ENCODE data around the gene STX18.

The STX18 gene

DNA sequence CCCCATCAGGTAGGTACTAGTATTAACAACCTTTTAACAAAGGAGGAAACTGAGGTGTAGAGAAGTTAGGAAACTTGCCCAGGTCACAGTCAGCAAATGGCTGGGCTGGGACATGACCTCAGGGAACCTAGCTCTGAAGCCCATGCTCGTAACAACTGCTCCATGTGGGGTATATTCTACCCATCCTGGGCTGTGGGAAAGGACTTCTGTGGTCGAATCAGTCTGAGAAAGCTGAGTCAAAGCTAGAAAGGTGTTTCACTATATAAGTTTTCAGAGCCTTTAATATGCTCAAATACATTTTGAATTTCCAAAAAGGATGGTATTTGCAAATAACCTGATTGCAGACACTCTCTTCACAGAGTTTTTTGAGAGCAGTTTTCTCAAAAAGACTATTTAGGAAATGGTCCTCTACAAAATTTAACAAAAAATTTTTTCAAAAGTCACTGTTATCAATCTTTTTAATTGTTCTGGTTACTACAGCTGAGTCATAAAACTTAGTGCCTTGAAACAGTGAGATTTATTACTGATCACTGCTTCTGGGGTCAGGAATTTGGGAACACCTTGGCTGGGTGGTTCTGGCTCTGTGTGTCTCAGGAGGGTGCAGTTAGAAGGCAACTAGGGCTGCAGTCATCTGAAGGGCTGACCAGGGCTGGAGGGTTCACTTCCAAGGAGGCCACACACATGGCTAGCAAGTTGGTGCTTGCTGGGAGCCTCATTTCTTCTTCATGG is 101.4 kb downstream of the STX18 start:
- peaks cover 3% of the 10 kb centered on the region; the same call in 1 of the 2 replicates for H3K36me3 ChIP-seq (ENCODE audit: insufficient read depth, low read length)
- no peak for DNase-seq (ENCODE audit: low read depth, low spot score)
- no peak overlapping the region for H3K9ac ChIP-seq (ENCODE audit: insufficient read length)
- TF ChIP-seq EZH2 (IDR thresholded peaks at IDR 0.05) (no peak), POLR2AphosphoS5 (IDR thresholded peaks at IDR 0.05; ENCODE audit: borderline replicate concordance, low read depth, low read length) (no peak), FOXP2 (optimal IDR thresholded peaks at IDR 0.05; ENCODE audit: control extremely low read depth, extremely low read length, insufficient read depth) (no peak)
- no peaks in the 10 kb centered on the region for H3K9me3 ChIP-seq (ENCODE audit: low read depth, low read length)
- no peak overlapping the region for H3K4me3 ChIP-seq
- H3K27ac ChIP-seq = no peak overlapping the region

DNA sequence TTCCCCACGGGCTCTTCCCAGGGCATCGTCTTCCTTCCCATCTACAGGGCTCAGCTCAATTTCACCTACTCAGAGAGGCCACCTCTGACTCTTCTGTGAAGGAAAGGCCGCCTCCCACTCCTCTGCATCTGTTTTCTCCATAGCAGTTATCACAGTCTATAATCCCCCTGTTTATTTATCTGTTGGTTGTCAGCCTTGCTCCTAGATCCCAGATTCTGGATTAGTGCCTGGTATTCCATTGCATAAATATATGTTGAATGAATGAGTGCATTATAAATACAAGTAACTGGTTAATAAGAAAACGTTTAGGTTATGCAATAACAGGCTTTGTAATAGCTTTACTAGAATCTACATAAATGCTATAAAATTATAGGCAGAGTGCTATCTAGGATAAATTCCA is 102.1 kb downstream of the STX18 start:
- H3K9me3 ChIP-seq (ENCODE audit: low read depth, low read length) = no peaks in the 10 kb centered on the region
- DNase-seq (ENCODE audit: low read depth, low spot score) = no peak
- no peak overlapping the region for H3K27ac ChIP-seq
- no peak overlapping the region for H3K4me3 ChIP-seq
- no peak for TF ChIP-seq EZH2 (IDR thresholded peaks at IDR 0.05)
- H3K9ac ChIP-seq (ENCODE audit: insufficient read length) = no peak overlapping the region
- peaks cover 3% of the 10 kb centered on the region; the same call in 1 of the 2 replicates for H3K36me3 ChIP-seq (ENCODE audit: insufficient read depth, low read length)

DNA sequence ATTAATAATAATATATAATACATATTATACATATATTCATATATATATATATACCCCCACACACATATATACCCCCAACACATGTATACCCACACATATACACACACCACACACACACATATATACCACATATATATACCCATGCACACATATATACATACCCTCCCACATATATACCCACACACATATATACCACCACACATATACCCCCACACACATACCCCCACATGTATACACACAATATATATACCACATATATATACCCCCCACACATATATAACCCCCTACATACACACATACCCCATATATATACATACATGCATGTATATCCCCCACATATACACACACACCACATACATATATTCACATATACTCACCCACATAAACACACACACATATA is 103.0 kb downstream of the STX18 start:
- no peak overlapping the region for H3K9ac ChIP-seq (ENCODE audit: insufficient read length)
- H3K9me3 ChIP-seq (ENCODE audit: low read depth, low read length) = no peaks in the 10 kb centered on the region
- no peak for TF ChIP-seq POLR2AphosphoS5 (IDR thresholded peaks at IDR 0.05; ENCODE audit: borderline replicate concordance, low read depth, low read length)
- TF ChIP-seq FOXP2 (optimal IDR thresholded peaks at IDR 0.05; ENCODE audit: control extremely low read depth, extremely low read length, insufficient read depth) = no peak
- TF ChIP-seq EZH2 (IDR thresholded peaks at IDR 0.05) = no peak
- no peak overlapping the region for H3K4me3 ChIP-seq
- peaks cover 3% of the 10 kb centered on the region; the same call in 1 of the 2 replicates for H3K36me3 ChIP-seq (ENCODE audit: insufficient read depth, low read length)
- DNase-seq (ENCODE audit: low read depth, low spot score) = no peak
- no peak overlapping the region for H3K27ac ChIP-seq

DNA sequence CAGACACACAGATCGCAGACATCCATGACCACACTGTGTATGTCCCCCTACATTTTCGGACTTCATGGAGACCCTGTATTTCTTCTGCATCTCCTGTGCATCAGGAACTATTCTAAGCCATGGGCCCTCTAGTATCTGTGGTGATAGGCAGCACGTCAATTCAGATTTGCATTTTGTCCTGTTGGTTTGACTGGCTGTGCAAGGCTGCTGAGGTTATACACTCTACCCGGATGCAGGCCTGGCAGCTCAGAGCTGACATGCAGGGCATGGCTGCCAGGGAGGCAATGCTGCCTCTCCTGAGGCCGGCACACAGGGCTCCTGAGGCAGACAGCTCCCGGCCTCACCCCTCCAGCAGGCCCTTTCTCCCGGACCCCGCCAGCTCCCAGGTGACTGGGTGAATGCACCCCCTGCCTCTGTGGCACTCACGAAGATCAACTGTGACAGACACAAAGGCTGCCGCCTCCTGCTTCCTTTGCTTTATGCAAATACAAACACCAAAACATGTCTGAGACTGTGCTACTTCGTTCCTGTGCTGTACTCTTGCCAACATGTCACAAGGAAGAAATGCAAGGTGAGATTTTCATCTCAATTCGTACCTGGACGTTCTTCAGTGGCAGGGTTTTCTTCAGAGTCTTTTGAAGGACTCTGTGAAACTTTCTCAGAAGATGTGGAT is 103.9 kb downstream of the STX18 start:
- no peak overlapping the region for H3K4me3 ChIP-seq
- H3K9ac ChIP-seq (ENCODE audit: insufficient read length) = no peak overlapping the region
- TF ChIP-seq POLR2AphosphoS5 (IDR thresholded peaks at IDR 0.05; ENCODE audit: borderline replicate concordance, low read depth, low read length) (no peak), EZH2 (IDR thresholded peaks at IDR 0.05) (no peak), FOXP2 (optimal IDR thresholded peaks at IDR 0.05; ENCODE audit: control extremely low read depth, extremely low read length, insufficient read depth) (no peak)
- no peak overlapping the region for H3K27ac ChIP-seq
- H3K9me3 ChIP-seq (ENCODE audit: low read depth, low read length) = no peaks in the 10 kb centered on the region
- H3K36me3 ChIP-seq (ENCODE audit: insufficient read depth, low read length) = peaks cover 3% of the 10 kb centered on the region; the same call in 1 of the 2 replicates
- DNase-seq (ENCODE audit: low read depth, low spot score) = no peak

- TF ChIP-seq FOXP2 (optimal IDR thresholded peaks at IDR 0.05; ENCODE audit: control extremely low read depth, extremely low read length, insufficient read depth) (no peak), POLR2AphosphoS5 (IDR thresholded peaks at IDR 0.05; ENCODE audit: borderline replicate concordance, low read depth, low read length) (no peak), EZH2 (IDR thresholded peaks at IDR 0.05) (no peak)
- Histone ChIP-seq H3K36me3 (ENCODE audit: insufficient read depth, low read length) (peaks cover 3% of the 10 kb centered on the region; the same call in 1 of the 2 replicates), H3K9me3 (ENCODE audit: low read depth, low read length) (no peaks in the 10 kb centered on the region), H3K27ac (no peak overlapping the region), H3K9ac (ENCODE audit: insufficient read length) (no peak overlapping the region), H3K4me3 (no peak overlapping the region)
- DNase-seq (ENCODE audit: low read depth, low spot score) = no peak
Observed at GRCh38 chr4:4436244-4436823, 105.5 kb downstream of the STX18 start.

DNA sequence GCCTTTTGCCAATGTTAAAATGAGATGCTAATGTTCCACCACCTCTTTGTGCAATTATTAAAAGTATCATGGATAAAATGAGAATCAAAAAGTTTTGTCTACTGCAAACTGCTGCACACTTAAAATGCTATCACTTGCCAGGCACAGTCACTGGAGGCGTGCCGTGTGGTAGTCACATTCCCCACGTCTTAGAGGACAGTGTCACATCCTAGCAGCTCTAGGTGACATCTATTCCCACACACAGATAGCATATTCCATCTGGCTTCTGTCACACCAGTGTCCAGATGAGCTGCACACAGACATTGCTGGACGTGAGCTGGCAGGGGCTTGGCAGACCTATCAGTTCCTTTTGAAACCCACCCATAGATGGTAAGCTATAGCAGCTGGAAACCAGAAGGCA is 107.9 kb downstream of the STX18 start:
- Histone ChIP-seq H3K36me3 (ENCODE audit: insufficient read depth, low read length) (no peaks in the 10 kb centered on the region; the same call in 1 of the 2 replicates), H3K9ac (ENCODE audit: insufficient read length) (no peak overlapping the region), H3K27ac (no peak overlapping the region), H3K4me3 (no peak overlapping the region), H3K9me3 (ENCODE audit: low read depth, low read length) (no peaks in the 10 kb centered on the region)
- no peak for TF ChIP-seq POLR2AphosphoS5 (IDR thresholded peaks at IDR 0.05; ENCODE audit: borderline replicate concordance, low read depth, low read length)
- no peak for TF ChIP-seq FOXP2 (optimal IDR thresholded peaks at IDR 0.05; ENCODE audit: control extremely low read depth, extremely low read length, insufficient read depth)
- no peak for TF ChIP-seq EZH2 (IDR thresholded peaks at IDR 0.05)
- DNase-seq (ENCODE audit: low read depth, low spot score) = no peak

DNA sequence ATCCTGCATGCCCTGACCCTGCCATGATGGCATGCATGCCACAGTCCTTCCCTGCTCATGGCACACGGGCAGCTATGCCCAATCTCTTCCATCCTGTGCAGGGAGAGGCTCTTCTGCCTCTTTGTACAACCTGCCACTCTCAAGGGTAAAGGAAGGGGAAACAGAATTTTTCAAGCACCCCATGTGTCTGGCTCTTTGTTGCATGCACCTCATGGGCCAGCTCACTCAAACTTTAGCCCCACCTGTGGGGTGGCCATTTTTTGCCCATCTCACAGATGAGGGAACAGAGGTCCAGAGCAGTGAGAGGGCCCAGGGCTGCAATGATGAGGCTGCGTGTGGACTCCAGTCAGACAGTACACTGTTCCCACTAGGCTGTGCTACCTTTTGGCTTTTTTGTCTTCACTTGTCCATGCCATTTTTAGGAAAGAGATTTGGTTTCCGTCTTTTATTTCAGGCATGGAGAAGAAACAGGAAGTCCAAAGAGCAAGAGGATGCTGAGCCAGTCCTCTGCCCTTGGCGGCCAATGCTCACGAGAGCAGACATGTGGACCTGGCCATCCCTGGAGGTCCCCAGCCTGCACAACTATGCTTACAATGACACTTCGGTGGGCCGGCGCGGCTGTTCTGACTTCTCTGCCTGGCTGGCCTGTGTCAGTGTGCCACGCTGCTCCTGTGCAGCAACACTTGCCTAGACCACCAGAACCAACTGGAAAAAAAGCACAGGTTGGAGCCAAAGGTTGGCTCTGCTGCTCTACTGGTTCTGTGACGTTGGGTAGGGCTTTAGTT is 109.3 kb downstream of the STX18 start:
- Histone ChIP-seq H3K27ac (no peak overlapping the region), H3K9ac (ENCODE audit: insufficient read length) (no peak overlapping the region), H3K4me3 (no peak overlapping the region), H3K9me3 (ENCODE audit: low read depth, low read length) (no peaks in the 10 kb centered on the region), H3K36me3 (ENCODE audit: insufficient read depth, low read length) (no peaks in the 10 kb centered on the region; the same call in 1 of the 2 replicates)
- no peak for DNase-seq (ENCODE audit: low read depth, low spot score)
- TF ChIP-seq POLR2AphosphoS5 (IDR thresholded peaks at IDR 0.05; ENCODE audit: borderline replicate concordance, low read depth, low read length) = no peak
- TF ChIP-seq FOXP2 (optimal IDR thresholded peaks at IDR 0.05; ENCODE audit: control extremely low read depth, extremely low read length, insufficient read depth) = no peak
- TF ChIP-seq EZH2 (IDR thresholded peaks at IDR 0.05) = no peak
